ENCODE measurements around the gene CTSV.
A peak's percentile ranks its signal among the peaks of the same experiment; 100 is the strongest.
"Not testable (repeated sequence)": the region's sequence is repeated elsewhere in the genome, so short reads cannot be mapped to it uniquely, and the experiment has no call there.

Gene CTSV

GRCh38 chr9:97001338-97001737, 37.6 kb downstream of the CTSV start:
- DNase-seq (ENCODE audit: low spot score in 2 of 2); H3K9me3 ChIP-seq; H3K4me1 ChIP-seq; H3K4me3 ChIP-seq; H3K36me3 ChIP-seq (replicated peaks); H3K27me3 ChIP-seq (ENCODE audit: low read depth); in situ Hi-C loops (cut with MboI; ENCODE audit: low sequenced_read_pairs): not testable (repeated sequence)

- H3K36me3 ChIP-seq (replicated peaks); H3K4me1 ChIP-seq; H3K4me3 ChIP-seq; H3K9me3 ChIP-seq; DNase-seq (ENCODE audit: low spot score in 2 of 2); in situ Hi-C loops (cut with MboI; ENCODE audit: low sequenced_read_pairs); H3K27me3 ChIP-seq (ENCODE audit: low read depth): not testable (repeated sequence)
Measured at GRCh38 chr9:97000139-97000787, 38.7 kb downstream of the CTSV start.

- H3K27me3 ChIP-seq (ENCODE audit: low read depth); H3K4me1 ChIP-seq; H3K4me3 ChIP-seq; H3K9me3 ChIP-seq; in situ Hi-C loops (cut with MboI; ENCODE audit: low sequenced_read_pairs); DNase-seq (ENCODE audit: low spot score in 2 of 2); H3K36me3 ChIP-seq (replicated peaks): not testable (repeated sequence)
Measured at GRCh38 chr9:96999733-97000132, 39.2 kb downstream of the CTSV start.

GRCh38 chr9:96997009-96997701, 41.8 kb downstream of the CTSV start:
- H3K4me3 ChIP-seq; H3K9me3 ChIP-seq; H3K27me3 ChIP-seq (ENCODE audit: low read depth); in situ Hi-C loops (cut with MboI; ENCODE audit: low sequenced_read_pairs); H3K4me1 ChIP-seq; H3K36me3 ChIP-seq (replicated peaks): not testable (repeated sequence)
- DNase-seq (ENCODE audit: low spot score in 2 of 2): peak; percentile 3 to 14

- H3K4me3 ChIP-seq; H3K27me3 ChIP-seq (ENCODE audit: low read depth); H3K36me3 ChIP-seq (replicated peaks); H3K9me3 ChIP-seq; H3K4me1 ChIP-seq; in situ Hi-C loops (cut with MboI; ENCODE audit: low sequenced_read_pairs); DNase-seq (ENCODE audit: low spot score in 2 of 2): not testable (repeated sequence)
Measured at GRCh38 chr9:96994531-96995016, 44.4 kb downstream of the CTSV start.

- DNase-seq (ENCODE audit: low spot score in 2 of 2); H3K4me3 ChIP-seq; in situ Hi-C loops (cut with MboI; ENCODE audit: low sequenced_read_pairs); H3K9me3 ChIP-seq; H3K4me1 ChIP-seq; H3K27me3 ChIP-seq (ENCODE audit: low read depth); H3K36me3 ChIP-seq (replicated peaks): not testable (repeated sequence)
Measured at GRCh38 chr9:96992303-96992702, 46.6 kb downstream of the CTSV start.

- in situ Hi-C loops (cut with MboI; ENCODE audit: low sequenced_read_pairs): not testable (repeated sequence)
Measured at GRCh38 chr9:96989747-96990318, 49.1 kb downstream of the CTSV start.

GRCh38 chr9:96984887-96985286, 54.1 kb downstream of the CTSV start:
- H3K4me3 ChIP-seq; H3K9me3 ChIP-seq; H3K27me3 ChIP-seq (ENCODE audit: low read depth); H3K4me1 ChIP-seq; H3K36me3 ChIP-seq (replicated peaks); DNase-seq (ENCODE audit: low spot score in 2 of 2); in situ Hi-C loops (cut with MboI; ENCODE audit: low sequenced_read_pairs): not testable (repeated sequence)

More at GRCh38 chr9:96989747-96990318, 49.1 kb downstream of the CTSV start:
- not testable (repeated sequence) for H3K4me1 ChIP-seq; DNase-seq (ENCODE audit: low spot score in 2 of 2); H3K4me3 ChIP-seq; H3K36me3 ChIP-seq (replicated peaks); H3K27me3 ChIP-seq (ENCODE audit: low read depth); H3K9me3 ChIP-seq

GRCh38 chr9:96984139-96984538, 54.8 kb downstream of the CTSV start:
- H3K36me3 ChIP-seq (replicated peaks); H3K27me3 ChIP-seq (ENCODE audit: low read depth); H3K4me3 ChIP-seq; in situ Hi-C loops (cut with MboI; ENCODE audit: low sequenced_read_pairs); H3K4me1 ChIP-seq; DNase-seq (ENCODE audit: low spot score in 2 of 2); H3K9me3 ChIP-seq: not testable (repeated sequence)

GRCh38 chr9:96983496-96984122, 55.3 kb downstream of the CTSV start:
- H3K9me3 ChIP-seq; H3K27me3 ChIP-seq (ENCODE audit: low read depth); H3K4me1 ChIP-seq; H3K36me3 ChIP-seq (replicated peaks); in situ Hi-C loops (cut with MboI; ENCODE audit: low sequenced_read_pairs); H3K4me3 ChIP-seq; DNase-seq (ENCODE audit: low spot score in 2 of 2): not testable (repeated sequence)
